Measurements from ENCODE around the gene FAM240A. TPM values are rescaled to one million over a fixed set of nuclear protein-coding genes. Genes with fewer than 3 reads are reported as not detected.

Gene FAM240A
- total RNA-seq, 1 experiment from 2014 or later: not detected

DNA sequence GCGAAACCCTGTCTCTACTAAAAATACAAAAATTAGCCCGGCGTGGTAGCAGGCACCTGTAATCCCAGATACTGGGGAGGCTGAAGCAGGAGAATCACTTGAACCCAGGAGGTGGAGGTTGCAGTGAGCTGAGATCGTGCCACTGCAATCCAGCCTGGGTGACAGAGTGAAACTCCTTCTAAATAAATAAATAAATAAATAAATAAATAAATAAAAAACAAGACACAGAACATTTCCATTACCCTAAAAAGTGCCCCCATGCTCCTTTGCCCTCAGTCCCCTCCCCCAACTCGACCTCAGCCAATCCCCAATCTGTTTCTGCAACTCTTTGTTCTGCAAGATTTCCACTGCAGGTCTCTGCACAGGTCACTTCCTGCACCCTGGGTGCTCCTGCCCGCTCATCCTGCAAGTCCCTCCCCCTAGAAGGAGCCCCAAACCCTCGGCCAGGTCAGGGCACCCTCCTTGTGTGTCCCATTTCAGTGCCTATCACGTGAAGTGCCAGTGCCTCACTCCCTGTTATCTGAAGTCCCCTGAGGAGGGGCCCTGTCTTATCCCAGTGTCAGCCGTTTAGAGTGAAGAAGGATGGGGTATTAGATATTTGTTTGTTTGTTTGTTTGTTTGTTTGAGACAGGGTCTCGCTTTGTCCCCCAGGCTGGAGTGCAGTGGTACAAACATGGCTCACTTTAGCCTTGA lies 1.1 kb downstream of the FAM240A start:
- H3K9me3 ChIP-seq: no peaks in the 10 kb centered on the region
- no peaks in the 10 kb centered on the region for H3K36me3 ChIP-seq
- H3K27me3 ChIP-seq: no peaks in the 10 kb centered on the region
- H3K4me3 ChIP-seq: no peak overlapping the region
- DNase-seq: no peak

DNA sequence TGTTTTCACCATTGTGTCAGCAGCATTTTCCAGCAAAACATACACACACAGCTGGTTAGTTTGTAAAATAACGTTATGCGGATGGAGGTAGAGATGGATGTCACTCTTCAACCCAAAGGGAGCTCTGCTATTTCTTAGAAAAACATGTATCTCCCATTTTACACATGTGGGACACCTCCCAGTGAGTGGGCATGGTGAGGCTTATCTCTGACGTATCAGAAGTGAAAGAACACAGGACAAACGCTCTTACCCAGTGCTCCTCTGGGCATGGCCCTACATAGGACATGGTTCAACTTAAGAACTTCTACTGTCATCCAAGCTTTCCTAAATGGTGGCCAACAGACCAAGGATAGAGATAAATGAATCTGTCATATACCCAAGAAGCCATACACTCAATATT lies 2.1 kb downstream of the FAM240A start:
- no peaks in the 10 kb centered on the region for H3K27me3 ChIP-seq
- DNase-seq: no peak
- H3K4me3 ChIP-seq: no peak overlapping the region
- H3K36me3 ChIP-seq: no peaks in the 10 kb centered on the region
- no peaks in the 10 kb centered on the region for H3K9me3 ChIP-seq

- no peaks in the 10 kb centered on the region for H3K36me3 ChIP-seq
- no peaks in the 10 kb centered on the region for H3K27me3 ChIP-seq
- no peaks in the 10 kb centered on the region for H3K9me3 ChIP-seq
- no peak overlapping the region for H3K4me3 ChIP-seq
- no peak for DNase-seq
Measured at GRCh38 chr3:46615050-46615775, 2.9 kb downstream of the FAM240A start.

- H3K9me3 ChIP-seq: no peaks in the 10 kb centered on the region
- no peaks in the 10 kb centered on the region for H3K36me3 ChIP-seq
- no peak overlapping the region for H3K4me3 ChIP-seq
- H3K27me3 ChIP-seq: no peaks in the 10 kb centered on the region
- no peak for DNase-seq
Measured at GRCh38 chr3:46615976-46616375, 3.7 kb downstream of the FAM240A start.

DNA sequence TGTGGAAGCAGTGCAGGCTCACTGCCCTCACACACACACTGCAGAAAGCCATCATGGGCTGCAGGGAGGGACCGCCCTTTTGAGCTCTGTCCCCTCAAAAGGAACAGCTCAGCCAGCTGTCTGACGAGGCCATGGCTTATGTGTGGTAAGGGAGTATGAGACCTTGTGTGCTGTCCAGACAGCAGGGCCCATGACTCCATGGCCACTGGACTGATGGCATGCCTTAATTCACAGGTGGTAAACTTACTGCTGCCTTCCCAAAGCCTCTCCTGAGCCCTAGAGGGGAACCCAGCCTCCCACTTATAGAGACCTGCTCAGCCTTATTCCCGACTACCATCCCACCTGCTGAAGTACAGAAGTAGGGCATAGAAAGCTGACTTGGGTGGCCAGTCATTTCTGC lies 5.6 kb downstream of the FAM240A start:
- Histone ChIP-seq H3K36me3 (no peaks in the 10 kb centered on the region), H3K9me3 (no peaks in the 10 kb centered on the region), H3K27me3 (no peaks in the 10 kb centered on the region), H3K4me3 (no peak overlapping the region)
- DNase-seq: no peak

GRCh38 chr3:46619845-46620778 lies 7.8 kb downstream of the FAM240A start:
- H3K4me3 ChIP-seq: no peak overlapping the region
- no peaks in the 10 kb centered on the region for H3K9me3 ChIP-seq
- no peak for DNase-seq
- no peaks in the 10 kb centered on the region for H3K27me3 ChIP-seq
- H3K36me3 ChIP-seq: no peaks in the 10 kb centered on the region

GRCh38 chr3:46624533-46624932 lies 12.2 kb downstream of the FAM240A start:
- no peak for DNase-seq
- Histone ChIP-seq H3K27me3 (no peaks in the 10 kb centered on the region), H3K9me3 (no peaks in the 10 kb centered on the region)

DNA sequence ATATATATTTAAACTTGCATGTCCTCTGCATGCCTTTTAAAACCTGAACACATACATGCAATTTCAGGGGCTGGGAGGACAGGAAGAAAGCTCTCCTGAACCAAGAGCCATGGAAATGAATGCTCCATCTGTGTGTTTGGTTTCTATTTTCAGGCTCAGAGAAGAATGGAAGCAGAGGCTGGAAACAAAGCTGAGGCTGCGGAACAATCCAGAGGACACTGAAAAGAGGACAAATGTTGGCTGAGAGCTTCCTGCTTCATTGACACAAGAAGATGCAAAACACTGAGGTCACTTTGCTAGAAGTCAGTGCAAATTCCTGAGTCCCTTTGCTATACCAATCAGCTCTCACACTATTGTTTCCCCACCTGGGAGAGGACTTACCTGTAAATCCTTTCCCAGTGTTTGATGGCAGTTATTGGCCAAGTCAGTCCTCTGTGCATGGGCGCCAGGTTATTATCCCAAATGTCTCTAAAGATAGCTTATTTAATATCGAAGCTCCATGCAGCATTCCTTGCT lies 12.7 kb downstream of the FAM240A start:
- DNase-seq: no peak

More at GRCh38 chr3:46624533-46624932, 12.2 kb downstream of the FAM240A start:
- Histone ChIP-seq H3K4me3 (no peak overlapping the region), H3K36me3 (no peaks in the 10 kb centered on the region)

DNA sequence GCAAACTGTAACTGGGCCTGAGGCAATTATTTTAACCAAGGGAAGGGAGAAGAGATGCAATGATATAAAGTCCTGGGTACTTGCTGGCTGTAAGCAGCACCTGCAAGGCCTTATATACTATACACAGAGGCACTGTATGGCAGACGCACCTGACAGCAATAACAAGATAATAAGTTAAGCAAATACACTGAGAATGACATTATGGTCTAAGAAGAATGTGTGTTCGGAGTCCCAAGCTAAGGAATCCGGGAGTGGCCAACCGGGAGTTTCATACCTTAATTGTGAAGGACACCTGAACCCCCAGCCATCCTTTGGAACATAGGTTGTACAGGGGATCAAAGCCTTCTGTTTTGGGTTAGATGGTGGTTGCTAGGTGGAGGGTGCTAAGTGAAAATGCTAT lies 13.7 kb downstream of the FAM240A start:
- H3K27me3 ChIP-seq: no peaks in the 10 kb centered on the region
- DNase-seq: no peak

More for the DNA sequence above, 12.7 kb downstream of the FAM240A start:
- no peak overlapping the region for H3K4me3 ChIP-seq
- H3K27me3 ChIP-seq: no peaks in the 10 kb centered on the region
- no peaks in the 10 kb centered on the region for H3K36me3 ChIP-seq
- H3K9me3 ChIP-seq: no peaks in the 10 kb centered on the region

GRCh38 chr3:46627078-46627477 lies 14.8 kb downstream of the FAM240A start:
- DNase-seq: no peak
- H3K36me3 ChIP-seq: no peaks in the 10 kb centered on the region

More for the DNA sequence above, 13.7 kb downstream of the FAM240A start:
- Histone ChIP-seq H3K9me3 (no peaks in the 10 kb centered on the region), H3K36me3 (no peaks in the 10 kb centered on the region), H3K4me3 (no peak overlapping the region)

DNA sequence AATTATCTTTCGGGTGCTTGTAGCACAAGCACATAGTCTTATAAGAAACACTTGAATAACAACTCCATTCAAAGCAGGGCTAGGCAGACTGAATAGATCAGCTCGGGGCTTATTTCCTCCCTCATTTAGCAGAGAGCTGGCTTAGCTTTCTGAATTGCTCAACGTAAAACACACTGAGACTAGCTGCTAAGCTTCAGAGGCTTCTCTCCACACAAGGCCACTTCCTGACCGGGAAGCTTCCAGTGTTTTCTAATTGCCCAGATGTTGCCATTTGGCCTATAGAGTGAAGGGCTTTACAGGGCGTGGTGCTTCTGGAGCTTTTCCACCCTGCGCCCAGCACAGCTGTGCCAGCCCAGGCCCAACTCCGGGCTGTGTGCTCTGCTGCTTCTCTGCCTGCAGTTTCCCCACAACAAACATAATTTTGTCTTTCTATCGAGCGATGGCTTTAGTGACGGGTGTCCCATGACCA lies 16.6 kb downstream of the FAM240A start:
- peak; percentile 62 for DNase-seq

More at GRCh38 chr3:46627078-46627477, 14.8 kb downstream of the FAM240A start:
- Histone ChIP-seq H3K9me3 (no peaks in the 10 kb centered on the region), H3K27me3 (no peaks in the 10 kb centered on the region), H3K4me3 (no peak overlapping the region)

GRCh38 chr3:46629551-46630517 lies 17.5 kb downstream of the FAM240A start:
- Histone ChIP-seq H3K36me3 (no peaks in the 10 kb centered on the region), H3K27me3 (no peaks in the 10 kb centered on the region), H3K9me3 (no peaks in the 10 kb centered on the region), H3K4me3 (peak overlapping the region; percentile 41)
- peak; percentile 84 for DNase-seq

More for the DNA sequence above, 16.6 kb downstream of the FAM240A start:
- Histone ChIP-seq H3K9me3 (no peaks in the 10 kb centered on the region), H3K4me3 (peak overlapping the region; percentile 9; the same call in 1 of the 2 replicates), H3K36me3 (no peaks in the 10 kb centered on the region), H3K27me3 (no peaks in the 10 kb centered on the region)

DNA sequence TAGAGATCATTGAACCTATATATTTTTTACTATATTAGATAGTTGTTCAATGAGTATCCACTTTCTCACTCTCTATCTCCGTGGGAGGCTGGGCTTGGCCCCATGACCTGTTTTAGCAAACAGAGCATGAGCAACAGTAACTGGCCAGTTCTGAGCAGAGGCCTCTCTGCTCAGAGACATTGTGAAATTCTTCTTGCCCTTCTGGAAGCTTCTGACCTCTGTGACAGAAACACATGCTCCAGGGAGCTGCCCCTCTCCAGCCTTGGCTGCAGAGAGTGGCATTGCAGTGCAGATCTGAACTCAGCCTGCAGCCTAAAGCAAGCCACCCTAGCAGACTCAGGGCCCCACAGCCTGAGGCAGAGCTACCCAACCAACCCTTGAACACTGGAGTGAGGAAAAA lies 20.5 kb downstream of the FAM240A start:
- Histone ChIP-seq H3K36me3 (no peaks in the 10 kb centered on the region), H3K4me3 (no peak overlapping the region), H3K9me3 (no peaks in the 10 kb centered on the region), H3K27me3 (no peaks in the 10 kb centered on the region)
- no peak for DNase-seq

GRCh38 chr3:46634856-46635255 lies 22.5 kb downstream of the FAM240A start:
- Histone ChIP-seq H3K9me3 (no peaks in the 10 kb centered on the region), H3K27me3 (no peaks in the 10 kb centered on the region), H3K4me3 (no peak overlapping the region), H3K36me3 (no peaks in the 10 kb centered on the region)
- no peak for DNase-seq

DNA sequence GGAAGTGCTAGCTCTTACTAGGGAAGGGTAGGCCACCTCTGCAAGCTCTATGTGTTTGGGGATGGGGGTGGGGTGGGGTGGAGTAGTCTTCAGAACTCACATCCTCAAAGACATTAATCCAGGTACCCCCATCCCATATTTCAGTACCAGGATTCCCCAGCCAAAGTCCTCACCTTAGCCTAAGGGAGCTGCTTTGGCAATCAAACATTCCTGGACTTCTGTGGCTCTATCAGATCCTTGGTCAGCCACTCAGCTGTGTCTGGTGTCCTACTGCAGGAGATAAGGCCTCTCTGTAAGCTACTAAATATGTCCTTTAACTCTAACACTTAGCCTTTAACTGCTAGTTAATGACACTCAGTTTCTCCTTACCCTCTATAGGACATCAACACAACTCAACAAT lies 26.9 kb downstream of the FAM240A start:
- Histone ChIP-seq H3K9me3 (no peaks in the 10 kb centered on the region), H3K36me3 (no peaks in the 10 kb centered on the region), H3K4me3 (no peak overlapping the region), H3K27me3 (no peaks in the 10 kb centered on the region)
- DNase-seq: no peak

GRCh38 chr3:46640927-46641326 lies 28.6 kb downstream of the FAM240A start:
- DNase-seq: no peak
- Histone ChIP-seq H3K27me3 (no peaks in the 10 kb centered on the region), H3K9me3 (no peaks in the 10 kb centered on the region), H3K4me3 (no peak overlapping the region), H3K36me3 (no peaks in the 10 kb centered on the region)

All from MG63 (cell line).